Prostate gland (tissue), 2 donors: ENCODE results near the gene EVC.

ENCODE experiments used
- POLR2A ChIP-seq: fragments of 450-650 bp; IDR thresholded peaks from one replicate; pipeline ENCODE4 v1.6.1; 2016; ENCODE audit warnings: antibody characterized with exemption, mild to moderate bottlenecking
- POLR2AphosphoS5 ChIP-seq: sonication (generic); formaldehyde crosslinking; IDR thresholded peaks from one replicate; pipeline ENCODE4 v1.6.1; 2017; ENCODE audit warnings: antibody characterized with exemption
- TF ChIP-seq, protein P1 (sequence below), 4 experiments: fragments of 200-600 bp in 2 of 4; fragments of 450-650 bp in 2 of 4; sonication (generic) in 2 of 4; IDR thresholded peaks; 1 replicate in 3 of 4; 2 replicates in 1 of 4; pipeline ENCODE4 v1.5.1; 2016 to 2019; ENCODE audit warnings: antibody characterized with exemption in 4 of 4, mild to moderate bottlenecking in 2 of 4, moderate library complexity in 2 of 4

- TF ChIP-seq, protein P1, sequence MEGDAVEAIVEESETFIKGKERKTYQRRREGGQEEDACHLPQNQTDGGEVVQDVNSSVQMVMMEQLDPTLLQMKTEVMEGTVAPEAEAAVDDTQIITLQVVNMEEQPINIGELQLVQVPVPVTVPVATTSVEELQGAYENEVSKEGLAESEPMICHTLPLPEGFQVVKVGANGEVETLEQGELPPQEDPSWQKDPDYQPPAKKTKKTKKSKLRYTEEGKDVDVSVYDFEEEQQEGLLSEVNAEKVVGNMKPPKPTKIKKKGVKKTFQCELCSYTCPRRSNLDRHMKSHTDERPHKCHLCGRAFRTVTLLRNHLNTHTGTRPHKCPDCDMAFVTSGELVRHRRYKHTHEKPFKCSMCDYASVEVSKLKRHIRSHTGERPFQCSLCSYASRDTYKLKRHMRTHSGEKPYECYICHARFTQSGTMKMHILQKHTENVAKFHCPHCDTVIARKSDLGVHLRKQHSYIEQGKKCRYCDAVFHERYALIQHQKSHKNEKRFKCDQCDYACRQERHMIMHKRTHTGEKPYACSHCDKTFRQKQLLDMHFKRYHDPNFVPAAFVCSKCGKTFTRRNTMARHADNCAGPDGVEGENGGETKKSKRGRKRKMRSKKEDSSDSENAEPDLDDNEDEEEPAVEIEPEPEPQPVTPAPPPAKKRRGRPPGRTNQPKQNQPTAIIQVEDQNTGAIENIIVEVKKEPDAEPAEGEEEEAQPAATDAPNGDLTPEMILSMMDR (IDR thresholded peaks at IDR 0.05), result no peak
- TF ChIP-seq POLR2A, result no peak
- no peak for TF ChIP-seq POLR2AphosphoS5
Observed at GRCh38 chr4:5750052-5750945, 39.3 kb downstream of the EVC start.
